LoVo (cell line): ENCODE results near the gene PIM1.
"Not testable (repeated sequence)": the region's sequence is repeated elsewhere in the genome, so short reads cannot be mapped to it uniquely, and the experiment has no call there.

ENCODE experiments used
- DNase-seq: peaks from one replicate; pipeline ENCODE4 v3.0.0-alpha.2; 2016; ENCODE audit warnings: low spot score

Gene PIM1

GRCh38 chr6:37171201-37171969, 1.4 kb downstream of the PIM1 start:
- DNase-seq: peak; percentile 25

GRCh38 chr6:37171970-37172812, 2.2 kb downstream of the PIM1 start:
- DNase-seq: peak; percentile 95

GRCh38 chr6:37172912-37173492, 3.0 kb downstream of the PIM1 start:
- no peak for DNase-seq

- no peak for DNase-seq
Measured at GRCh38 chr6:37173493-37174195, 3.7 kb downstream of the PIM1 start.

GRCh38 chr6:37174196-37174514, 4.2 kb downstream of the PIM1 start:
- DNase-seq: no peak

- no peak for DNase-seq
Measured at GRCh38 chr6:37174515-37175331, 4.8 kb downstream of the PIM1 start.

- DNase-seq: no peak
Measured at GRCh38 chr6:37175332-37176267, 5.6 kb downstream of the PIM1 start.

- DNase-seq: no peak
Measured at GRCh38 chr6:37176268-37177076, 6.5 kb downstream of the PIM1 start.

- no peak for DNase-seq
Measured at GRCh38 chr6:37177077-37177934, 7.4 kb downstream of the PIM1 start.

- no peak for DNase-seq
Measured at GRCh38 chr6:37177935-37178517, 8.1 kb downstream of the PIM1 start.

GRCh38 chr6:37180075-37180474, 10.1 kb downstream of the PIM1 start:
- DNase-seq: no peak

GRCh38 chr6:37180610-37181009, 10.7 kb downstream of the PIM1 start:
- not testable (repeated sequence) for DNase-seq

- no peak for DNase-seq
Measured at GRCh38 chr6:37182736-37183590, 13.0 kb downstream of the PIM1 start.

GRCh38 chr6:37185949-37186720, 16.2 kb downstream of the PIM1 start:
- not testable (repeated sequence) for DNase-seq

GRCh38 chr6:37187321-37188022, 17.5 kb downstream of the PIM1 start:
- no peak for DNase-seq
